Hepatocyte (in vitro differentiated cells): ENCODE measurements around the gene ATG14.

Source experiments
- CTCF ChIP-seq: fragments of 200-600 bp; sonication (generic); IDR thresholded peaks from 2 replicates; pipeline ENCODE4 v1.5.1; 2016; ENCODE audit warnings: antibody characterized with exemption, mild to moderate bottlenecking; ENCODE audit not compliant: poor library complexity
- EZH2 ChIP-seq: fragments of 200-600 bp; sonication (generic); IDR thresholded peaks from 2 replicates; pipeline ENCODE4 v1.6.1; 2016; ENCODE audit warnings: antibody characterized with exemption, mild to moderate bottlenecking, borderline replicate concordance

DNA sequence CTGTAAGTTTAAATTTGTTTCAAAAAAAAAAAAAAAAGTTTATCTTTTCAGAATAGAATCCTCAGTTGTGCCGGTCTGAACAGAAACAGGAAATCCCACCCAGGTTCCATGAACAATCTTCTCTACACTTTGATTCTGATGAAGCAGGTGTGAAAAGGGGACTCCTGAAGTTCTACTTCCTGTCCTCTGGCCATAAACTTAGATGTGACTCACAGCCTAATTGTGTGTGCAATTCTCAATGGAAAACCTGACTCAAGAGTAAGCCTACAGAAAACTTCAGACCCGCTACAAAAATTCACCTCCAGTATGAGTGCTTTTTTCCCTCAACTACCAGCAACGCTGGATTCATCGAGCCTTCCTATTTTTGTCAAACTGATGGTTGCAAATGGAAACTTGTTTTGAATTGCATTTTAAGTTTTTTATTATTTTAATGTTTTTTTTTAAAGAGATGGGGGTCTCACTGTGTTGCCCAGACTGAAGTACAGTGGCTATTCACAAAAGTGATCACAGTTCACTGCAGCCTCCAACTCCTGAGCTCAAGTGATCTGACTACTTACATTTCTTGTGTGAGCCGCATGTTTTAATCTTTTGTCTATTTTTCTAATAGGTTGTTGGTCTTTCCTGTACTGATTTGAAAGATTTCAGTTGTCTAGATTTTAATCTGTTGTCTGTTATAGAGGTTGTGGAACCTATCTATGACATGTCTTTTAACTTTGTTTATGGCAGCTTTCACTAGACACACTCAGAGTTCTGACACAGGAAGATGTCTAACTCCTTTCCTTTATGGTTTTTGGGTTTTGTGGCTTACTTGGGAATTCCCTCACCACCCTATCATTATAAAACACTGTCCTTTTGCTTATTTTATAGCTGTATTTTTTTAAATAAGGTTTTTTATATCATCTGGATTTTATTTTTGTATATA, 37.6 kb downstream of the ATG14 start:
- TF ChIP-seq CTCF, result no peak
- no peak for TF ChIP-seq EZH2
